KOPT-K1 (cell line): Measurements from ENCODE around the gene BCL6.

Experiments used
- H3K27ac ChIP-seq: fragments of 200-600 bp; sonication (generic); 2 replicates; pipeline ENCODE4 v1.5.1; 2016; ENCODE audit warnings: antibody characterized with exemption, mild to moderate bottlenecking, low read depth, low read length; ENCODE audit not compliant: poor library complexity, severe bottlenecking
- H3K36me3 ChIP-seq: fragments of 200-600 bp; sonication (generic); 2 replicates; pipeline ENCODE4 v1.5.1; 2017; ENCODE audit warnings: antibody characterized with exemption, mild to moderate bottlenecking, low read length, moderate library complexity; ENCODE audit not compliant: insufficient read depth
- H3K9me3 ChIP-seq: fragments of 200-600 bp; sonication (generic); 2 replicates; pipeline ENCODE4 v1.5.1; 2017; ENCODE audit warnings: antibody characterized with exemption, low read length, mild to moderate bottlenecking; ENCODE audit not compliant: insufficient read depth, poor library complexity, severe bottlenecking

Gene BCL6

DNA sequence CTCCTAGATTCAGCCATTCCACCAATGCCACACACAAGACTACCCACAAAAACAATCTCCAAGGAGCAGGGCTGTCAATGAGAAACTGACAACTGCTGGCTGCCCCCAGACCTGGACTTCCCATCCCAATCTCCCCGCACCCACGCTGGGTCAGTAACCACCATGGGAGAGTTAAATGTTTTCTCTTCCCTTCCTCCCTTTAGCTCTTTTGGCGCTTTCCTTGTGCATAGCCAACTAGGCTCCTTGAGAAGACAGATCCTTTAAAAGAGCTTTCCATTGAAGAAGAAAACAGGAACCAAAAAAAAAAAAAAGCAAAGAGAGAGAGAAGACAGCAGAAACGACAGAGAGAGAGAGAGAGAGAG, 8.3 kb downstream of the BCL6 start:
- Histone ChIP-seq H3K36me3 (no peaks in the 10 kb centered on the region), H3K27ac (no peak overlapping the region), H3K9me3 (no peaks in the 10 kb centered on the region)

DNA sequence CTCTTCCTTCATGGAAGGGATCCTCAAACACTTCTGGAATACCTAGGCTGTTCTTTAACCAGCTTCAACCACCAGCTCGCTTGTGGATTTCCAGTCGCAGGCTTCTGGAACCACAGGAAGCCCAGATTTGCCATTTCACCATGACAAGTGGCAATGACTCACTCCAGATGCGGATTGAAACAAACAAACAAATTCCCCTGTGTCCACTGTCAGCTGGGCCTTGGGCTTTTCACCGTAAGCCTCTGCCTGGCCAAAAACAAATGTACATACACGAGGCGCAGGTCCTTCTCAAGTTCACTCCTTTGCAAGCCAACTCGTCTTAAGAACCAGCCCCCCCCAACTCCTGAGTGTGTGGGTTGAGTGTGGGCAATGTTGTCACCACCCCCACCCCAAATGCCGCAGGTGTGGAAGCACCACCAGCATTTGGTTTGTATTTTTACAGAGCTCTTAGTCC, 8.8 kb downstream of the BCL6 start:
- Histone ChIP-seq H3K36me3 (no peaks in the 10 kb centered on the region), H3K9me3 (no peaks in the 10 kb centered on the region), H3K27ac (no peak overlapping the region)

DNA sequence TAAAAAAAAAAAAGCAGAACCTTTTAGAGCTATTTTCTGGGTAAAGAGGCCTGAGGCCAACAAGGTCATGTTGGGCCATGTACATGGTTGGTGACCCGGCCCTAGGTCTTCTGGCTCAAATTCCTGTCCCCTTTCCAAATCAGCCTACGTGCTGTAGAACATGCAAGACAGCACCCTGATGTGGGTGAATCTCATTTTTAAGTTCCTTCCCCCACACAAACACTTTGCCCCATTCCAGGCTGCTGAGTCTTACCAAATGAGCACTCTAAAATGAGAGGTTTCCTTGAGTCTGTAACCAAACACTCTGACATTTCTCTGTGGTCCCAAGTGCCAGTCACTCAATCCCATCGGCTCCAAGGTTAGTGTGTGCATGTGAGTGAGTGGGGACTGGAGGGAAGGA, 9.4 kb downstream of the BCL6 start:
- H3K36me3 ChIP-seq, result no peaks in the 10 kb centered on the region
- H3K9me3 ChIP-seq, result no peaks in the 10 kb centered on the region
- no peak overlapping the region for H3K27ac ChIP-seq

DNA sequence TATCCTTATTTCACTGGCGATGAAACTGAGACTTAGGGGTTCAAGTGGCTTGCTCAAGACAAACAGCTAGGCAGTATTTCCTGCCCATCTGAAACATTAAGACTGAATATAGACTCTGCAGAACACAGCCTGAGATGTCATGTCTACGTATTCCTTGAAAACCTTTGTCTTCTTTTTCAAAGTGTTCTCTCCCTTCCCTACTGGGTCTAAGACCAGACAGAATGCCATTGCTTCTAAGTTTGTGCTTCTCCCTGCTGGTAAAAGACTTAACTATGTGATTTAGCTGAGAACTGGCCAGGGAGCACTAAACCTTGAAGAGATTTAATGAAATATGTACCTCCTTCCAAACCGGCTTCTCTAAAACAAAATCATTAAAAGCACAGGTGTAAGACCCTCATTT, 9.9 kb downstream of the BCL6 start:
- no peaks in the 10 kb centered on the region for H3K36me3 ChIP-seq

DNA sequence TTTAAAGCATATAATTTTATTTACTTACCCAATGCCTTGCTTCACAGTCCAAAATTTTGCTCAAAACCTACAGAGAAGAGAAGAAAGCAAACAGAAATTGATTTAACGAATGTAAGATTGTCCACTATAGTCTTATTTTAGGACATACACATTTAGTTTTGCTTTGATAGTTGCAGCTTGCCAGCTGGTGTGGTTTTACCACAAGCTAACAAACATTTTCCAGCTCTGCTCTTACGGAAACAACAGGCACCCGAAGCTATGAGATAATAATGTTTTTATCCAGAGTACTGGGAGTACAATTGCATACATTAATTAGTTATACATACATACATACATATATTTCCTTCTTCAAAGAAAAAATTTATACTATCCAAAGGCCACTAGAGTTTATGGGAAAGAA, 10.4 kb downstream of the BCL6 start:
- no peak overlapping the region for H3K27ac ChIP-seq
- H3K9me3 ChIP-seq, result no peaks in the 10 kb centered on the region
- H3K36me3 ChIP-seq, result no peaks in the 10 kb centered on the region

More for the DNA sequence above, 9.9 kb downstream of the BCL6 start:
- H3K27ac ChIP-seq, result no peak overlapping the region
- no peaks in the 10 kb centered on the region for H3K9me3 ChIP-seq

DNA sequence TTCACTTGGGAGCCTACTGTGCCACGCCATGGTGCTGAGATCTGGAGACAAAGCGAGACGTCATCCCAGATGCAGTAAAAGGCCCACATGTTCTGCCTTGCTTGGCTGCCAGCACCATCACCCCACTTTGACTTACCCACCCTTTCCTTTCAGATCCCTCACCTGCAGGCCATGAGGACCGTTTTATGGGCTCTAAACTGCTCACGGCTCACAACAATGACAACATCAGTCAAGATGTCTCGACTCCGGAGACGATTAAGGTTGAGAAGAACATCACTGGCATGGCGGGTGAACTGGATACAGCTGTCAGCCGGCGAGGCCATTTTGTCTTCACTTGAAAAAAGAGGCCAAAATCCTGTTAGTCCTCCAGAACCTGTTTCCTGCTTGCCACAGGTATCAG, 11.9 kb downstream of the BCL6 start:
- Histone ChIP-seq H3K36me3 (no peaks in the 10 kb centered on the region), H3K27ac (no peak overlapping the region), H3K9me3 (no peaks in the 10 kb centered on the region)

DNA sequence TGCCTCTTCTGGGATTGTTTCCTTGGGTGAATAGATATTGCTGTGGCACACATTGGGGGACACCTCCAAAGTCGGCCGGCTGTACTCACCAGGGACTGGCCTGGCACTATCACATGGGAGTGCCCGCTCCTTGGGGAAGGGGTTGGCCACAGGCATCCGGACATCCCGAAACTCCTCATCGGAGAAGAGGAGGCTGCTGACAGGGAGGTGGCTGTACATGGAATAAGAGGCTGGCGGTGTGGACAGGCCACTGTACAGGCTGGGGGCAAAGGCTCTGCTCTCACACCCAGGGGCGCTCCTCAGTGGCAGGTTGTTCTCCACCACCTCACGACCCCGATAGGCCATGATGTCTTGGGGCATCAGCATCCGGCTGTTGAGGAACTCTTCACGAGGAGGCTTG, 15.7 kb downstream of the BCL6 start:
- Histone ChIP-seq H3K9me3 (no peaks in the 10 kb centered on the region), H3K27ac (no peak overlapping the region), H3K36me3 (no peaks in the 10 kb centered on the region)

DNA sequence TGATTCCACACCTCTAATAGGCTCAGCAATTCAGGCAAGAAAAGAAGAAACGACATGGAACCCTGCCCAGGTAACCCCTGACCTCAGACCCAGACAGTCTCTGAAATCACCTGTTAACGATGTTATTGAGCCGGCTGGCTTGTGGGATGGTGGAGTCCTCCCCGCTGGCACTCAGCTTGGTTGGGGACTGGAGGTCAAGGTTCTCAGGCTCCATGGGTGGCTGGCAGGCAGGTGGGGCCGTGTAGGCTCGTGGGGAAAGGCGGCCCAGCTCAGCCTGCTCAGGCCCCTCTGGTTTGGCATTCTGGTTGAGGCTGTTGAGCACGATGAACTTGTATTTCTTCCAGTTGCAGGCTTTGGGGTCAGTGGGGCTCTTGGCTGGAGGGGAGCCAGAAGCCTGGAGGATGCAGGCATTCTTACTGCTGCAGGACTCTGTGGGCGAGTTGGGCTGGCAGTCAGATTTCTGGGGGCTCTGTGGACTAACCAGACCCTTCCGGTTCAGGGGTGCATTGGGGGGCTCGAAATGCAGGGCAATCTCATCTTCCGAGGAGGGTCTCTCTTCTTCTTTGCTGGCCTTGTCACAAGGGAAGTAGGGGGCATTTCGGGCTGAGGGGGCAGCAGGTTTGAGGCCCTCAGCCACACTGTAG, 16.2 kb downstream of the BCL6 start:
- Histone ChIP-seq H3K36me3 (no peaks in the 10 kb centered on the region), H3K27ac (no peak overlapping the region), H3K9me3 (no peaks in the 10 kb centered on the region)

DNA sequence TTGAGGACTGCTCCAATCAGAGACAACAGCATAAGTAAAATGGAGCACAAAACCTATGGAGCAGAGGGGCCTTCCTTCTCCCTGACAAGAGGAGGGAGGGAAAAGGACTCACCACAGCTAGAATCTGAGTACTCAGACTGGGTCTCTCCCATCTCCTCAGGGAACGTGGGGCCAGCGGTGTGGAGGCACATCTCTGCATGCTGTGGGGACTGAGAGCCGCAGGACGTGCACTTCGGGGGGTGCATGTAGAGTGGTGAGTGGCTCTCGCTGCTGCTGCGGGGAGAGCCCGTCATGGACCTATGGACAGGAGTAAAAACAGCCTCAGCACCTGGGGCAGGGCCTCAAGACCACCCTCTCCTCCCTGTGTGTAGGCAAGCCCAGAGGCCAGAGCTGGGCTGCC, 17.0 kb downstream of the BCL6 start:
- no peak overlapping the region for H3K27ac ChIP-seq
- H3K9me3 ChIP-seq, result no peaks in the 10 kb centered on the region
- H3K36me3 ChIP-seq, result no peaks in the 10 kb centered on the region

DNA sequence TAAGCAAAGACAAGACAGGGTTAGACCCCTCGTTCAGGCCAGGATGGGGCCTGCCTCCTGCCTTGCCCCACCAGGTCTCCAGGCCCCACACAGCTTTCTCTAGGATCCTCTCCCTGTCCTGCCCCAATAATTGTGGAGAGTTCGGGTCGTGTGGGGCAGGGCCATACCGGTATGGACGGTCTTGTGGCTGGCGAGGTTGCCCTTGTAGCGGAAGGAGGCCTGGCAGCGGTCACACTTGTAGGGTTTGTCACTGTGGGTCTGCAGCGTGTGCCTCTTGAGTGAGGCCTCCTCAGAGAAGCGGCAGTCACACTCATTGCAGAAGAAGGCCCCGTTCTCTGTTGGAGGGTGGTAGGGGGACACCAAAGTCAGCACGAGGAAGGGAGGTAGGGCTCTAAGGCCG, 18.7 kb downstream of the BCL6 start:
- no peaks in the 10 kb centered on the region for H3K36me3 ChIP-seq

DNA sequence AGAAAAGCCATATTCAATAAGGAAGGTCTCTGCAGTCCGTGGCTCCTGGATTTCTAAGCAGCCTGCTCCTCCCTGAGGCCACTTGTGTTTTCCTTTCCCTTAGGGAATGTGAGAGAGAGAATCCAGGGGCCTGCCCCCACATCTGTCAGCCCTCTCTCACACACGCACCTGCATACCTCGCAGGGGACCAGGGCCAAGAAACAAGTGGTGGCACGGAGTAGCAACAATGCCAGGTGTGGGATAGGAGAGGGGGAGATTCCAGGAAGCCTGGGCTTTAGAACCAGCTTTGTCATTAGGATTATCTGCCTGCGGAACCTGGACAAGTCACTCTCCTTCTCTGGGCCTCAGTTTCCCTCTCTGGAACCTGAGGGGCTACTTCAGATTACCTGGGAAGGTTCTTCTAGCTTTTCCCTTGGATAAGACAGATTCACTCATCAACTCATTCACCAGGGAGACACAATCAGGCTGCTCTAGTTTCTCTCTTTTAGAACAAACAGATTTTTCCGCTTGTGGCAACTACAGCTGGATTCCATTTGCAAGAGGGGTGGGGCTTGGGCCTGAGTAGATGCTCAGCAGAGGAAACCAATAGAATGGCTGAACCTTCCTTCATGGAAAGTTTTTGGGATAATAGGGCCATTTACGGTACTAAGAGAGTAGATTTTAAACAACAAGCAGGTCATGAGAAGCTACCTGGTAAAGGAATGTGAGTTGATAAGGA, 19.5 kb downstream of the BCL6 start:
- Histone ChIP-seq H3K36me3 (no peaks in the 10 kb centered on the region), H3K27ac (no peak overlapping the region), H3K9me3 (no peaks in the 10 kb centered on the region)

More for the DNA sequence above, 18.7 kb downstream of the BCL6 start:
- Histone ChIP-seq H3K27ac (no peak overlapping the region), H3K9me3 (no peaks in the 10 kb centered on the region)

DNA sequence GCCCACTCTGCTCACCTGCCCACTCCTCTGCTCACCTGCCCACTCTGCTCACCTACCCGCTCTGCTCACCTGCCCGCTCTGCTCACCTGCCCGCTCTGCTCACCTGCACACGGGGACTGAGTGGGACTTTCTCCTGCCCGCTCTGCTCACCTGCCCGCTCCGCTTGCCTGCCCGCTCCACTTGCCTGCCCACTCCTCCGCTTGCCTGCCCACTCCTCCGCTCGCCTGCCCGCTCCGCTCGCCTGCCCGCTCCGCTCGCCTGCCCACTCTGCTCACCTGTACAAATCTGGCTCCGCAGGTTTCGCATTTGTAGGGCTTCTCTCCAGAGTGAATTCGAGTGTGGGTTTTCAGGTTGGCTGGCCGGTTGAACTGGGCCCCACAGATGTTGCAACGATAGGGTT, 20.0 kb downstream of the BCL6 start:
- H3K27ac ChIP-seq, result no peak overlapping the region
- H3K36me3 ChIP-seq, result no peaks in the 10 kb centered on the region

DNA sequence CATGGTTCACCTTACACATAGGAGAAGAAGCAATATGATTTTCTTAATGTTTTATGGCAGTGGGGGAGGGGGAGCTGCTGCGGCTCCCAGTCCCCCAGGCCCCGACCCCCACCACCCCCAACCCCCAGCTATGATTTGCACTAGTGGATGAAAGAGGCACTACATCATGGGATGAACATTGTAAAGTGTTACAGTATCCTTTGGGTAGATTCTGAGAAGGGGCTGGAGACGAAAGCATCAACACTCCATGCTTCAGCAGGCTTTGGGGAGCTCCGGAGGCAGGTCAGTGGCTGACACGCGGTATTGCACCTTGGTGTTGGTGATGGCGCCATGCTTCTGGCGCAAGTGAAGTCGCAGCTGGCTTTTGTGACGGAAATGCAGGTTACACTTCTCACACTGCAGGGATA, 23.1 kb downstream of the BCL6 start:
- H3K36me3 ChIP-seq, result no peaks in the 10 kb centered on the region
- H3K9me3 ChIP-seq, result no peaks in the 10 kb centered on the region
- H3K27ac ChIP-seq, result no peak overlapping the region

More for the DNA sequence above, 20.0 kb downstream of the BCL6 start:
- no peaks in the 10 kb centered on the region for H3K9me3 ChIP-seq

DNA sequence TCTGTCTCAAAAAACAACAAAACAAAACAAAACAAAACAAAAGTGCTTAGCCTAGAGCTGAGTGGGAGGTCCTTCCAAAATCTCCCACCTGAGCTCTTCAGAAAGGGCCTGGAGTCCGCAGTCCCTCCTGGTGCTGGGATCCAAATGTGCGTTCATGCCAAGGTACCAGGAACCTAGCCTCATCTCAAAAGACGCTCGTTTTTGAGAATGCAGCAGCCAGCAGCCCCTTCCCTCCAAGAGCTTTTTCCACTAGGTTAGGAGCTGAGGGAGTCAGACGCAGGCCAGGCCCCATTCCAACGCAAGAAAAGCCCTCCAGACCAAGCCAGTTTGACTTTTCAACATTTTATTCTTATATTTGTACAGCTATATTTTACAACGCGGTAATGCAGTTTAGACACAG, 24.2 kb downstream of the BCL6 start:
- H3K36me3 ChIP-seq, result no peaks in the 10 kb centered on the region
- no peaks in the 10 kb centered on the region for H3K9me3 ChIP-seq
- no peak overlapping the region for H3K27ac ChIP-seq

DNA sequence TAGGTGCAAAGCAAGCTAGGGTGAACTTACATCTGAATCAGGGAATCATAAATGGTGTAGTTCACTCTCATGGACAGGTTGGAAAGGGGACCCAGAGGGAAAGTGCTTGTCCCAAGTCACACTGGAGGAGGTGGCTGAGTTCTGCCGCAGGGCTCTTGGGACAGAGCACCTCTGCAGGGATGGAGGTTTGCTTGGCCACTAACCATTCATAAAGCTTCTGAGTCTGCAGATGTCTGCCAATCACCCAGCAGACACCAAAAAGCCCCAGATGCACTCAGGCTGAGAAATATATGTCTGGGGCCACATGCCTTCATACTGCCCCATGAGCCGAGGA, 25.0 kb downstream of the BCL6 start:
- Histone ChIP-seq H3K36me3 (no peaks in the 10 kb centered on the region), H3K27ac (no peak overlapping the region), H3K9me3 (no peaks in the 10 kb centered on the region)

DNA sequence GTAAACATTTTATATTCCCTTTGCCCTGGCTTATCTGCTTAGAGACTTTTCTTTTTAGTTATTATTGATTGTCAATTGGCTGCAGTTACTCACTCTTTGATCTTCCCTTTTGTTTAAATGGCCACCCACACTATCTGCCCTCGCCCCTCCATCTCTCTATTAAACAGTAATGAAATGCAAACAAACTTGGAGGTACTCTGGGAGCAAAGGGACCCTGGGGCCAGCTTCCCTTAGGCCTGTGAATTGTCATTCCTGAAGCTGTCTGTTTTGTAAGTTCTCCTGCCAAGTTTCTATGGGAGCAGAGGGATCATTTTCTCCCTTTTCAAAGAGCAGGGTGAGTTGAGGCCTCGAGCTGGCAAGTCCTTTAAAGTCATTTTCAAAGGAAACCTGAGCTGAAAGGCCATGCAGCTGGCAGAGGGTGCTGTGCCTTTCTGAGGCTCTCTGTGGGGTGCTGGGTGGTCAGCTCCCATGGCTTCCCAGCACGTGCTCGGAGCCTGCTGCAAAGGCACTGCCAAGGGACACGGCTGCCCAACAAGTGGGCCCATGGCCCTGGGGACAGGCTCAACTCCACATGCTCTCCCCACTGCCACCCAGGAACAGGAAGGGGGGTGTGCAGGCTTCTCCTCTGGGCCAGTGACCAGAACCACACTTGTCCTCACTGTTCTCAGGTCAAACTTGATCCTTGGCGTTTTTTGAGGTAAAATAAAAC, 25.5 kb downstream of the BCL6 start:
- H3K9me3 ChIP-seq, result no peaks in the 10 kb centered on the region
- H3K27ac ChIP-seq, result no peak overlapping the region
- no peaks in the 10 kb centered on the region for H3K36me3 ChIP-seq
